ENCODE measurements around the gene STUM.
A peak's percentile ranks its signal among the peaks of the same experiment; 100 is the strongest.
"Not testable (repeated sequence)": the region's sequence is repeated elsewhere in the genome, so short reads cannot be mapped to it uniquely, and the experiment has no call there.

Gene STUM

GRCh38 chr1:226606311-226607267 lies 58.0 kb downstream of the STUM start:
- no peak for DNase-seq

GRCh38 chr1:226607268-226607660 lies 58.7 kb downstream of the STUM start:
- no peak for DNase-seq

GRCh38 chr1:226607821-226608220 lies 59.3 kb downstream of the STUM start:
- no peak for DNase-seq

- peak; percentile 61 to 70 for DNase-seq
Measured at GRCh38 chr1:226608699-226609505, 60.3 kb downstream of the STUM start.

- no peak for DNase-seq
Measured at GRCh38 chr1:226609836-226610455, 61.4 kb downstream of the STUM start.

- no peak for DNase-seq
Measured at GRCh38 chr1:226610671-226611070, 62.1 kb downstream of the STUM start.

GRCh38 chr1:226611301-226611700 lies 62.7 kb downstream of the STUM start:
- DNase-seq = no peak

- DNase-seq = not testable (repeated sequence)
Measured at GRCh38 chr1:226611980-226612379, 63.4 kb downstream of the STUM start.

GRCh38 chr1:226615876-226616275 lies 67.3 kb downstream of the STUM start:
- DNase-seq = no peak

GRCh38 chr1:226616636-226617035 lies 68.1 kb downstream of the STUM start:
- DNase-seq = no peak

GRCh38 chr1:226617109-226617508 lies 68.5 kb downstream of the STUM start:
- DNase-seq = no peak

- not testable (repeated sequence) for DNase-seq
Measured at GRCh38 chr1:226617719-226618118, 69.2 kb downstream of the STUM start.

GRCh38 chr1:226618380-226618779 lies 69.8 kb downstream of the STUM start:
- DNase-seq = no peak

GRCh38 chr1:226619031-226619430 lies 70.5 kb downstream of the STUM start:
- no peak for DNase-seq

- DNase-seq = no peak
Measured at GRCh38 chr1:226622012-226622411, 73.4 kb downstream of the STUM start.

GRCh38 chr1:226624526-226624925 lies 76.0 kb downstream of the STUM start:
- no peak for DNase-seq

GRCh38 chr1:226625326-226625725 lies 76.8 kb downstream of the STUM start:
- DNase-seq = no peak

- DNase-seq = no peak
Measured at GRCh38 chr1:226625832-226626576, 77.4 kb downstream of the STUM start.

- peak; percentile 82 to 86 for DNase-seq
Measured at GRCh38 chr1:226626577-226626956, 78.0 kb downstream of the STUM start.

GRCh38 chr1:226627050-226627755 lies 78.6 kb downstream of the STUM start:
- no peak for DNase-seq

GRCh38 chr1:226627924-226628611 lies 79.5 kb downstream of the STUM start:
- DNase-seq = no peak

Data from stimulated activated CD4-positive, alpha-beta T cell treated with anti-CD3 and anti-CD28 coated beads, Interleukin-2, amount 100 ng/mL, for 48 hours (primary cell).